ENCODE data around the gene RTEL1. TPM values are rescaled to one million over a fixed set of nuclear protein-coding genes. Genes with fewer than 3 reads are reported as not detected.

RTEL1 gene
- total RNA-seq, 4 donors from 2014 or later = 7.1 to 43.7 (median 18.7) TPM

- 80 to 95% methylated on average over 6 to 11 of the region's 31 CpGs for WGBS, 2 donors (ENCODE audit: low coverage in 1 of 2)
- Histone ChIP-seq H3K36me3 (peaks cover 0 to 52% of the 10 kb centered on the region in 2 donors), H3K27ac (peak overlapping the region in 2 of 4 donors; percentile 52 to 95), H3K4me3 (no peak overlapping the region), H3K9me3 (no peaks in the 10 kb centered on the region), H3K27me3 (no peaks in the 10 kb centered on the region), H3K4me1 (peaks cover 0 to 41% (median 19%) of the 10 kb centered on the region in 3 donors)
- no peak for ATAC-seq
- TF ChIP-seq POLR2A (IDR thresholded peaks at IDR 0.05) (no peak), EP300 (IDR thresholded peaks at IDR 0.05) (no peak), CTCF (IDR thresholded peaks at IDR 0.05) (no peak), POLR2AphosphoS5 (IDR thresholded peaks at IDR 0.05) (no peak)
These were observed 85.3 kb downstream of the RTEL1 start for GRCh38 chr20:63743210-63743970.

- Histone ChIP-seq H3K4me1 (peaks cover 0 to 33% (median 12%) of the 10 kb centered on the region in 3 donors), H3K36me3 (peaks cover 0 to 52% of the 10 kb centered on the region in 2 donors), H3K9me3 (no peaks in the 10 kb centered on the region), H3K4me3 (no peak overlapping the region), H3K27me3 (no peaks in the 10 kb centered on the region), H3K27ac (peak overlapping the region in 1 of 4 donors; percentile 2)
- TF ChIP-seq POLR2AphosphoS5 (IDR thresholded peaks at IDR 0.05) (no peak), EP300 (IDR thresholded peaks at IDR 0.05) (no peak), POLR2A (IDR thresholded peaks at IDR 0.05) (no peak), CTCF (IDR thresholded peaks at IDR 0.05) (no peak)
- 50% methylated on average over 3 of the region's 4 CpGs; no CpG with 5 or more reads in 1 of the 2 donors for WGBS, 2 donors (ENCODE audit: low coverage in 1 of 2)
- ATAC-seq = no peak
These were observed 86.0 kb downstream of the RTEL1 start for GRCh38 chr20:63744158-63744557.

- Histone ChIP-seq H3K4me1 (peaks cover 0 to 32% (median 12%) of the 10 kb centered on the region in 3 donors), H3K4me3 (no peak overlapping the region), H3K9me3 (no peaks in the 10 kb centered on the region), H3K27ac (peak overlapping the region in 1 of 4 donors; percentile 2), H3K27me3 (no peaks in the 10 kb centered on the region), H3K36me3 (peaks cover 0 to 52% of the 10 kb centered on the region in 2 donors)
- TF ChIP-seq EP300 (IDR thresholded peaks at IDR 0.05) (no peak), POLR2AphosphoS5 (IDR thresholded peaks at IDR 0.05) (no peak), POLR2A (IDR thresholded peaks at IDR 0.05) (no peak), CTCF (IDR thresholded peaks at IDR 0.05) (no peak)
- 67 to 73% methylated on average over 4 to 13 of the region's 25 CpGs for WGBS, 2 donors (ENCODE audit: low coverage in 1 of 2)
- ATAC-seq = no peak
These were observed 86.7 kb downstream of the RTEL1 start for GRCh38 chr20:63744574-63745423.

GRCh38 chr20:63745424-63745805 lies 87.3 kb downstream of the RTEL1 start:
- no peaks in the 10 kb centered on the region for H3K27me3 ChIP-seq
- H3K36me3 ChIP-seq = peaks cover 0 to 56% of the 10 kb centered on the region in 2 donors
- TF ChIP-seq EP300 (IDR thresholded peaks at IDR 0.05) = no peak
- TF ChIP-seq CTCF (IDR thresholded peaks at IDR 0.05) = no peak
- TF ChIP-seq POLR2AphosphoS5 (IDR thresholded peaks at IDR 0.05) = no peak
- TF ChIP-seq POLR2A (IDR thresholded peaks at IDR 0.05) = no peak
- no peak for ATAC-seq
- no peaks in the 10 kb centered on the region for H3K9me3 ChIP-seq
- H3K27ac ChIP-seq = no peak overlapping the region
- 77 to 85% methylated on average over 5 to 8 of the region's 15 CpGs for WGBS, 2 donors (ENCODE audit: low coverage in 1 of 2)
- H3K4me1 ChIP-seq = peaks cover 0 to 29% (median 12%) of the 10 kb centered on the region in 3 donors
- no peak overlapping the region for H3K4me3 ChIP-seq

Small RNA genes lying within 50 kb of the gene (small RNA-seq; reads per million reads assigned to genes)
- gene LIME1 = 0 to 0.38 (median 0.04) reads per million in 4 donors
- 0 reads per million in 4 donors for gene TNFRSF6B

Other genes starting within 250 kb of the RTEL1 start
- gene KCNQ2, start 185.7 kb upstream of the RTEL1 start, total RNA-seq = under 1 TPM in 3 of 4 donors, not detected in 1; 0.19 to 0.40 (median 0.40) TPM
- 1 to 10 TPM in 3 of 4 donors, under 1 TPM in 1; 0.47 to 6.5 (median 3.4) TPM for gene EEF1A2, start 159.2 kb upstream of the RTEL1 start, total RNA-seq
- 100 to 1,000 TPM; 114 to 256 (median 162) TPM for gene PPDPF, start 137.5 kb upstream of the RTEL1 start, total RNA-seq
- gene PTK6, start 120.9 kb upstream of the RTEL1 start, total RNA-seq = 1 to 10 TPM in 1 of 4 donors, under 1 TPM in 2, not detected in 1; 0.13 to 2.1 (median 0.42) TPM
- gene SRMS, start 110.6 kb upstream of the RTEL1 start, total RNA-seq = not detected
- under 1 TPM in 1 of 4 donors, not detected in 3; 0.27 TPM for gene FNDC11, start 104.2 kb upstream of the RTEL1 start, total RNA-seq
- gene HELZ2, start 84.1 kb upstream of the RTEL1 start, total RNA-seq = 10 to 100 TPM; 14.2 to 22.2 (median 20.2) TPM
- gene GMEB2, start 31.2 kb upstream of the RTEL1 start, total RNA-seq = 10 to 100 TPM in 3 of 4 donors, 1 to 10 TPM in 1; 9.8 to 16.1 (median 12.1) TPM
- 10 to 100 TPM; 13.7 to 31.6 (median 17.0) TPM for gene STMN3, start 4.9 kb upstream of the RTEL1 start, total RNA-seq
- 10 to 100 TPM in 3 of 4 donors, 1 to 10 TPM in 1; 8.9 to 27.8 (median 15.4) TPM for gene TNFRSF6B, start 38.3 kb downstream of the RTEL1 start, total RNA-seq
- gene ARFRP1, start 49.7 kb downstream of the RTEL1 start, total RNA-seq = 10 to 100 TPM; 38.9 to 56.4 (median 49.0) TPM
- gene ZGPAT, start 49.7 kb downstream of the RTEL1 start, total RNA-seq = 10 to 100 TPM; 21.7 to 51.7 (median 32.9) TPM
- gene LIME1, start 78.4 kb downstream of the RTEL1 start, total RNA-seq = 10 to 100 TPM in 1 of 4 donors, 1 to 10 TPM in 3; 4.7 to 17.0 (median 7.2) TPM
- 10 to 100 TPM; 36.5 to 98.7 (median 59.9) TPM for gene SLC2A4RG, start 81.5 kb downstream of the RTEL1 start, total RNA-seq
- gene ZBTB46, start 173.0 kb downstream of the RTEL1 start, total RNA-seq = 10 to 100 TPM in 2 of 4 donors, 1 to 10 TPM in 2; 8.1 to 13.8 (median 10.2) TPM
- not detected for gene ABHD16B, start 203.2 kb downstream of the RTEL1 start, total RNA-seq
- 100 to 1,000 TPM; 136 to 157 (median 145) TPM for gene TPD52L2, start 207.0 kb downstream of the RTEL1 start, total RNA-seq
- gene DNAJC5, start 236.8 kb downstream of the RTEL1 start, total RNA-seq = 10 to 100 TPM; 44.7 to 70.6 (median 47.6) TPM

All from gastroesophageal sphincter (tissue), 4 donors.